Measurements from ENCODE around the gene FDPS. TPM values are rescaled to one million over a fixed set of nuclear protein-coding genes. Genes with fewer than 3 reads are reported as not detected.

FDPS gene
- total RNA-seq, 1 experiment from 2014 or later: 449 TPM

- BruUV-seq (replicated peaks): no TSS peak
- CTCF ChIA-PET: no interaction called here
- Histone ChIP-seq H3K4me3 (ENCODE audit: low read depth, low read length, poor library complexity, severe bottlenecking) (no peak overlapping the region), H3K9me3 (ENCODE audit: low read depth, low read length, poor library complexity, severe bottlenecking) (no peaks in the 10 kb centered on the region), H3K27me3 (replicated peaks; ENCODE audit: insufficient read depth, low read depth, low read length, poor library complexity) (peaks cover 4% of the 10 kb centered on the region), H3K36me3 (ENCODE audit: insufficient read depth, low read length, poor library complexity, severe bottlenecking) (no peaks in the 10 kb centered on the region), H3K27ac (ENCODE audit: low read depth, low read length, poor library complexity, severe bottlenecking) (no peak overlapping the region), H3K4me1 (ENCODE audit: insufficient read depth, low read length, poor library complexity, severe bottlenecking) (peaks cover 9% of the 10 kb centered on the region)
- TF ChIP-seq CTCF (conservative IDR thresholded peaks at IDR 0.05; ENCODE audit: low read depth, low read length) (no peak), EZH2 (IDR thresholded peaks at IDR 0.05; ENCODE audit: borderline replicate concordance, low read depth, low read length, poor library complexity, severe bottlenecking) (no peak)
- no peak for DNase-seq (ENCODE audit: low spot score)
- intact Hi-C loops (cut with micrococcal nuclease; ENCODE audit: unreplicated experiment): no loop called here
- POLR2A ChIA-PET (ENCODE audit: low non-redundant PET): no interaction called here
Observed at GRCh38 chr1:155300553-155301329, 7.9 kb upstream of the FDPS start.

GRCh38 chr1:155301342-155301841 is 7.3 kb upstream of the FDPS start, which contains the start of gene PKLR:
PKLR (minus strand) TSS chr1:155301438; CDS start chr1:155301395, 43 bp downstream.
- ChIA-PET POLR2A (ENCODE audit: low non-redundant PET) (no interaction called here), CTCF (no interaction called here)
- no peak within 1 kb of the TSS for H3K27ac ChIP-seq (ENCODE audit: low read depth, low read length, poor library complexity, severe bottlenecking)
- H3K4me1 ChIP-seq (ENCODE audit: insufficient read depth, low read length, poor library complexity, severe bottlenecking): peaks cover 9% of the 10 kb centered on the region
- no peak for TF ChIP-seq EZH2 (IDR thresholded peaks at IDR 0.05; ENCODE audit: borderline replicate concordance, low read depth, low read length, poor library complexity, severe bottlenecking)
- TF ChIP-seq CTCF (conservative IDR thresholded peaks at IDR 0.05; ENCODE audit: low read depth, low read length): no peak
- no peak within 1 kb of the TSS for H3K4me3 ChIP-seq (ENCODE audit: low read depth, low read length, poor library complexity, severe bottlenecking)
- no peaks in the 10 kb centered on the region for H3K9me3 ChIP-seq (ENCODE audit: low read depth, low read length, poor library complexity, severe bottlenecking)
- BruUV-seq (replicated peaks): no TSS peak
- DNase-seq (ENCODE audit: low spot score): no peak
- no peaks in the 10 kb centered on the region for H3K36me3 ChIP-seq (ENCODE audit: insufficient read depth, low read length, poor library complexity, severe bottlenecking)
- H3K27me3 ChIP-seq (replicated peaks; ENCODE audit: insufficient read depth, low read depth, low read length, poor library complexity): no peaks in the 10 kb centered on the region
- intact Hi-C loops (cut with micrococcal nuclease; ENCODE audit: unreplicated experiment): no loop called here

GRCh38 chr1:155304558-155305063 is 4.1 kb upstream of the FDPS start:
- CTCF ChIA-PET: no interaction called here
- Histone ChIP-seq H3K27me3 (replicated peaks; ENCODE audit: insufficient read depth, low read depth, low read length, poor library complexity) (no peaks in the 10 kb centered on the region), H3K36me3 (ENCODE audit: insufficient read depth, low read length, poor library complexity, severe bottlenecking) (no peaks in the 10 kb centered on the region), H3K4me1 (ENCODE audit: insufficient read depth, low read length, poor library complexity, severe bottlenecking) (peaks cover 16% of the 10 kb centered on the region), H3K27ac (ENCODE audit: low read depth, low read length, poor library complexity, severe bottlenecking) (no peak overlapping the region), H3K4me3 (ENCODE audit: low read depth, low read length, poor library complexity, severe bottlenecking) (no peak overlapping the region), H3K9me3 (ENCODE audit: low read depth, low read length, poor library complexity, severe bottlenecking) (no peaks in the 10 kb centered on the region)
- intact Hi-C loops (cut with micrococcal nuclease; ENCODE audit: unreplicated experiment): no loop called here
- DNase-seq (ENCODE audit: low spot score): no peak
- POLR2A ChIA-PET (ENCODE audit: low non-redundant PET): no interaction called here
- TF ChIP-seq EZH2 (IDR thresholded peaks at IDR 0.05; ENCODE audit: borderline replicate concordance, low read depth, low read length, poor library complexity, severe bottlenecking) (no peak), CTCF (conservative IDR thresholded peaks at IDR 0.05; ENCODE audit: low read depth, low read length) (no peak)
- BruUV-seq (replicated peaks): no TSS peak
